Fibroblast of skin of back (primary cell): ENCODE measurements around the gene FOXN3.

Source experiments
- DNase-seq: peaks from one replicate; pipeline ENCODE4 v3.0.0-alpha.2; 2013

The FOXN3 gene

GRCh38 chr14:89430391-89431236 is 13.6 kb upstream of the FOXN3 start:
- DNase-seq = no peak

- DNase-seq = no peak
Observed at GRCh38 chr14:89429199-89430181, 12.5 kb upstream of the FOXN3 start.

DNA sequence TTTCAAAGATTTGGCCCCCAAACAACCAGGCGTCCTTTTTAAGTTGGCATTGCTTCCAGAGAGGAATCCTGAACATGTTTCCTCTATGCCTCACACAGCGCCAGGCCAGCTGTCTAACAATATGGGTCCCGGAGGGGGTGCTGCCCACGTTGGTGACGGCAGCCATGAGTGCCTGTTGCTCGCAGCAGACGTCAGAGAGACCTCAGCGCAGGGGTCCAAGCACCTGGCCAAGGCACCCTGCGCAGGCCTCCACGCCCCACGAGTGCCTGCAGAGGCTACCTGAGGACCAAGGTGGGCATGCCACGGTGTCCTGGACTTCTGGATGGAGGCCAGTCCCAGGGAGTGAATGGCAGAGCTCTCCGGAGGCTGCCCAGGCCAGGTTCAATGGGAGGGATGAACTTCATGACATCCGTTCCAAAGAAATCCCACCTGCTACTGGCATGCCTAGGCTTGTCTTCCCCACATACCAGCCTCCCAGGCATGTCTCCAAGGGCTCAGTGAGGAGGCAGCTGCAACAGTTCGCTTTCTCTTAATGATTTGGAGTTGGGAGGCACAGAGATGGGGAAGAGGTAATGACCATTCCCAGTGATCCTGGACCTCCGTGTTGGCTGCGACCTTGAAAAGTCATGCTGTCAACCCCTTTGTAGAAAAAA is 11.6 kb upstream of the FOXN3 start:
- DNase-seq = no peak

DNA sequence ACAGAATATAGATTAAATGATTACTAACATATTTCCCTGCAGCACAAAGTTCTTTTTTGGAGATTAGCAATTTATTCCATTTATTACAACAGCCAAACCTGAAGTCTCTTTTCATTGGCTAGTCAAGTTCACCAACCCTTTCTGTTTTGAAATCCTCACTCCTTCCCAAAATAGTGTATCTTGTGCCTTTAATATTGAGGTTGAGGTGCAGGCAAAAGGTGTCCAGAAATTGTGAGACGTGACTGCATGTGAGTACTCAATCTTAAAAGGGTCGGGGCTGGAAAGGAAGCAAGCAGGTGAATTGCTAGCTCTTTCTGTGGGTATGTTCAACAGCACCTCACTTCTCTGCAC is 11.1 kb upstream of the FOXN3 start:
- no peak for DNase-seq

DNA sequence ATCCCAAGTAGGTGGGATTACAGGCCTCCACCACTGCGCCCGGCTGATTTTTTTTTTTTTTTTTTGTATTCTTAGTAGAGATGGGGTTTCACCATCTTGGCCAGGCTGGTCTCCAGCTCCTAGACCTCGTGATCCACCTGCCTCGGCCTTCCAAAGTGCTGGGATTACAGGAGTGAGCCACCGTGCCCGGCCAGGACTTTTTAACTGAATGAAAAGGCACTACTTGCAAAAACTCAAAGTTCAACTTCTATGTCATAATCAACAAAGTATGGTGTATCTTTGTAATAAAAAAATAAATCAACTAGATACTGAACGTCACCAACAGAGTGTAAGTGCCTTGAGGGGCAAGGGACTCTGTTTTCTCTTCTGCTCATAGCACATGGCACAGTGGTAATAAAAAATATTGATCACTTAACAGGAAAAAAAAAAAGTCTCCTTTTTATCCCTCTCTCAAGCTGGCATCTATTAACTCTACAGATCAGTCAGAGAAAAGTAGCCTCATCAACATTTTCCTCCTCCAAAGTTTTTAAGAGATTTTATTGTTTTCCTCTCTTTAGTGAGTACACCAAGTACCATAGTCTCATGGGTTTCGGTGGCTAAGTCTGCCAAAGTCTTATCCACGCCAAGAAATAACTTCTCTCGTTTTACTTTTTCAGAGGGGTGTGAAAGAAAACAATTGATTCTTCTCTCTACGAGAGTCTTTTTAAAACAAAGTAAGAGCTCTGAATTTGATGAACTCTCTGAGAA is 10.6 kb upstream of the FOXN3 start:
- DNase-seq = no peak

DNA sequence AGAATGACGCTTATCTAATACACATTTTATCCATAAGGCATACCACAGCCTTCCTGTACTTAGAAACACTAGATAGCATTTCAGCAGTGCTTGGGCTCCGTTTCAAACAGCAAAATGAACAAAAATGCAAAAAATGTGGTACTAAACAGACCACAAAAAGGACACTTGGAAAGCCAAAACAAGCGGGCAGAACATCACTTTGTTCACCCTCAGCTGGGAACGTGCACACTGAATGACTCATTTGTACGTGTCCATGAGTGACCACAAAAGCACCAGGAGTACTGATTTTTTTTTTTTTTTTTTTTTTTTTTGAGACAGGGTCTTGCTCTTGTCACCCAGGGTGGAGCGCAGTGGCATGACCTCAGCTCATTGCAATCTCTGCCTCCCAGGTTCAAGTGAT is 8.9 kb upstream of the FOXN3 start:
- peak; percentile 100 for DNase-seq

- no peak for DNase-seq
Observed at GRCh38 chr14:89424241-89424640, 7.2 kb upstream of the FOXN3 start.

- DNase-seq = no peak
Observed at GRCh38 chr14:89422952-89423345, 5.9 kb upstream of the FOXN3 start.

GRCh38 chr14:89422181-89422951 is 5.3 kb upstream of the FOXN3 start:
- no peak for DNase-seq

- no peak for DNase-seq
Observed at GRCh38 chr14:89420502-89420901, 3.5 kb upstream of the FOXN3 start.

- no peak for DNase-seq
Observed at GRCh38 chr14:89419973-89420482, 3.0 kb upstream of the FOXN3 start.

- no peak for DNase-seq
Observed at GRCh38 chr14:89418976-89419375, 1.9 kb upstream of the FOXN3 start.

DNA sequence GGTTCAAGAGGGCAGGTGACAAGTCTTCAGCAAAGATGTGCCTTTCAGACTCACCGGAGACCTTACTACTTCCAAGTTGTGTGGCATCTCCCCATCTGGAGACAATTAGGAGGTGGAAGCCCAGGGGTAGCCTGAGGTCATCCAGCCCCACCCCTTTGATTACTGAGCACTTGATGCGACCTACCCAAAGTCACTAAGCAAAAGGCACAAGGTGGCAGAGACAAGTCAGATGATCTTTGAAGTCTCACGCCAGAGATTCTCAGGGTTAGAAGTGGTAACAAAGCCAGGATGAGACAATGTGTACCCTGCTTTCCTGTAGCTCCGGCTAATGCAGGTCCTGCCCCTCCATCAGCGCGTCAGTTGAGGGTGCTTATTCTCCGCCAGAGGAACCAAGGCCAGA is 1.4 kb upstream of the FOXN3 start:
- peak; percentile 55 for DNase-seq

DNA sequence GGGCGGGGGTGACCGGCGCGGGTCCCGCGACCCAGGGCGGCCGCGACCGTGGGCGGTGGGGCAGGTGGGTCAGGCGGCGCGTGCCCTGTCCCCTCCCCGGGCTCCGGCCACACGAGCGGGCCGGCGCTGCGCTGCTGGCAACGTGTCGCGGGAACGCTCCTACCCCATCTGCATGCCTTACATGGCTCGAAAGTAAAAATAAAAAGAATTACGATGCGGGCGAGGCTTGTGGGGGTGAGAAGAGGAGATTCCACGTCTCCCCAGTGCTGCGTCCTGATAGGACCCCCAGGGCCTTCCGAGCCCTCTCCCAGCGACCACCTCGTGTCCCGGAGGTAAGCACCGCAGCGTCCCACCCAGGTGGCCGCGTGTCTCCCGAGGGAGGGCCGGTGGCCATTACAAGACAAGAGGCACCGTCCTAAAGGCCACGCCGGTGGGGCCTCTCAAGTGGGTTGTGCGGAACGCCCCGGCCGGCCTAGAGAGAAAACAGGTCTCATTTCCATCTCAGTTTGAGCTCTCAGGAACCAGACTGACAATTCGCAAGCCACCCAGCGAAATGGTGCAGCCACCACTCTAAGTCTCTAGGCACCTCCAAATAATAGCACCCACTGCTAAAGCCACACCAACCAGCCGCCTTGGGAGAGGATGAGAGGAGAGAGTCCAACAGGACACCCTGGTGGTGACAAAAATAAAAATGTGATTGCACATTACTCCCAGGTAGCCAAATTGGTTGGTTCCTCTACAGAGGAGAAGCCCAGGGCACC is 612 bp upstream of the FOXN3 start:
- DNase-seq = peak; percentile 67

GRCh38 chr14:89416002-89416995 is 734 bp downstream of the FOXN3 start:
- peak; percentile 98 for DNase-seq

GRCh38 chr14:89415159-89415558 is 1.9 kb downstream of the FOXN3 start:
- no peak for DNase-seq

- no peak for DNase-seq
Observed at GRCh38 chr14:89411976-89412375, 5.1 kb downstream of the FOXN3 start.

GRCh38 chr14:89409961-89410360 is 7.1 kb downstream of the FOXN3 start:
- no peak for DNase-seq
